ENCODE results near the gene GPR153.

DNA sequence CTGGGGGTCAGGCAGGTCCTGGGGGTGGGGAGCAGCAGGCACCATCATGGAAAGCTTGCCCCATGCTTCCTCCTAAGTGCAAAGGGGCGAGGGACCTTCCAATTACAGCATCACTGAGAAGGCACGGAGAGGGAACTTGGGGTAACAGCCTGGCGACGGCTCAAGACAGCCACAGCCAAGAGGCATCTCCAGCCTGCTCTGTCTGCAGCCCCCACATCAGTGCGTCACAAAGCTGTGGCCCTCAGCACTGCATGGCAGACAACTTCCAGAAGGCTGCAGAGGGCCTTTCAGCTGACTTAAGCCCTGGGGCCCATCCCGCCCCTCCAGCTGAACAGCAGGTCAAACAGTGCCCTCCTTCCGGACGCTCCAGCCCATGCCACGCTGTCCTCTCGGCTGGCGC is 13.2 kb upstream of the GPR153 start:
- TF ChIP-seq CTCF (IDR thresholded peaks at IDR 0.05) (no peak), POLR2A (IDR thresholded peaks at IDR 0.05) (no peak)
